Small intestine (tissue), 7 donors: ENCODE results near the gene KCNT1. TPM values are rescaled to one million over a fixed set of nuclear protein-coding genes. Genes with fewer than 3 reads are reported as not detected.
A peak's percentile ranks its signal among the peaks of the same experiment; 100 is the strongest.

Source experiments
- DNase-seq, 2 donors: peaks; one replicate each; pipeline versions ENCODE4 v3.0.0 to v3.0.0-alpha.2; 2013
- FAIRE-seq: peaks from 2 replicates; lab custom pipeline; 2012; peaks lifted over from hg19 to GRCh38; lab: Jason Lieb, UNC
- H3K27ac ChIP-seq, 3 donors: one replicate each; pipeline ENCODE4 v1.5.1; 2013; ENCODE audit warnings: low read length in 2 of 3, mild to moderate bottlenecking in 2 of 3, control low read depth in 1 of 3, inconsistent platforms in 1 of 3, low read depth in 1 of 3, moderate library complexity in 1 of 3
- H3K27me3 ChIP-seq, 3 donors: one replicate each; pipeline ENCODE4 v1.6.1; 2013; ENCODE audit warnings: low read length in 3 of 3, inconsistent platforms in 1 of 3; ENCODE audit not compliant: control insufficient read depth in 3 of 3, insufficient read depth in 3 of 3
- H3K36me3 ChIP-seq, 3 donors: one replicate each; pipeline ENCODE4 v1.6.1; 2013; ENCODE audit warnings: low read length in 3 of 3, inconsistent platforms in 1 of 3, low read depth in 1 of 3, mild to moderate bottlenecking in 1 of 3, moderate library complexity in 1 of 3; ENCODE audit not compliant: control insufficient read depth in 3 of 3, insufficient read depth in 2 of 3
- H3K4me1 ChIP-seq, 3 donors: one replicate each; pipeline ENCODE4 v1.6.1; 2013; ENCODE audit warnings: low read length in 2 of 3, inconsistent platforms in 1 of 3, low read depth in 1 of 3, mild to moderate bottlenecking in 1 of 3, moderate library complexity in 1 of 3; ENCODE audit not compliant: control insufficient read depth in 3 of 3, insufficient read depth in 2 of 3
- H3K4me3 ChIP-seq, 3 donors: one replicate each; pipeline ENCODE4 v1.5.1; 2013; ENCODE audit warnings: low read length in 3 of 3, control low read depth in 1 of 3, inconsistent platforms in 1 of 3, low read depth in 1 of 3, mild to moderate bottlenecking in 1 of 3, moderate library complexity in 1 of 3
- H3K9me3 ChIP-seq, 2 donors: one replicate each; pipeline ENCODE4 v1.6.1; 2013; ENCODE audit warnings: low read depth in 1 of 2, low read length in 1 of 2; ENCODE audit not compliant: control insufficient read depth in 2 of 2, insufficient read depth in 1 of 2
- WGBS, 3 donors: extraction: QIAGEN DNeasy Blood & Tissue Kit; methylation state at CpG; one replicate each; pipeline ENCODE4 v1.1.7; 2013; 5-methylcytosine and 5-hydroxymethylcytosine counted together
- polyA plus RNA-seq, 4 donors: library from polyadenylated mRNA; stranded (reverse) in 3 of 4; unstranded in 1 of 4; fragments of 200-250 nt in 3 of 4; fragments of 120-200 nt in 1 of 4; gene quantifications; one replicate each; pipeline versions ENCODE4 v1.2.1 to v1.2.3, GENCODE V29; 2013
- donor health status: healthy with polysubstance abuse.
- donor health status: control.
- donor health status: control.
- donor health status: Bipolar disorder and iron deficiency.
- donor health status: healthy.

KCNT1 gene
- polyA plus RNA-seq, 4 donors: 0.22 to 0.25 TPM; not detected in 2

GRCh38 chr9:135782946-135783345 lies 81.0 kb downstream of the KCNT1 start:
- Histone ChIP-seq H3K9me3 (no peaks in the 10 kb centered on the region), H3K4me1 (no peaks in the 10 kb centered on the region), H3K4me3 (no peak overlapping the region), H3K27me3 (no peaks in the 10 kb centered on the region), H3K36me3 (no peaks in the 10 kb centered on the region), H3K27ac (no peak overlapping the region)
- DNase-seq (no peak), FAIRE-seq (no peak)
- WGBS, 3 donors: 82 to 89% (median 89%) methylated on average over 24 of the region's 24 CpGs

GRCh38 chr9:135783540-135784245 lies 81.7 kb downstream of the KCNT1 start:
- Histone ChIP-seq H3K4me3 (no peak overlapping the region), H3K9me3 (no peaks in the 10 kb centered on the region), H3K4me1 (peaks cover 0 to 3% (median 0%) of the 10 kb centered on the region in 3 donors), H3K36me3 (no peaks in the 10 kb centered on the region), H3K27ac (no peak overlapping the region), H3K27me3 (no peaks in the 10 kb centered on the region)
- WGBS, 3 donors: 76 to 84% (median 80%) methylated on average over 30 of the region's 30 CpGs
- DNase-seq: no peak
- no peak for FAIRE-seq

GRCh38 chr9:135785013-135785575 lies 83.1 kb downstream of the KCNT1 start:
- DNase-seq (no peak), FAIRE-seq (no peak)
- Histone ChIP-seq H3K27me3 (no peaks in the 10 kb centered on the region), H3K4me1 (peaks cover 0 to 3% (median 0%) of the 10 kb centered on the region in 3 donors), H3K4me3 (no peak overlapping the region), H3K27ac (no peak overlapping the region), H3K9me3 (no peaks in the 10 kb centered on the region), H3K36me3 (no peaks in the 10 kb centered on the region)
- 83 to 87% (median 83%) methylated on average over 17 to 22 of the region's 22 CpGs for WGBS, 3 donors

- Histone ChIP-seq H3K36me3 (no peaks in the 10 kb centered on the region), H3K4me3 (no peak overlapping the region), H3K9me3 (no peaks in the 10 kb centered on the region), H3K27me3 (no peaks in the 10 kb centered on the region), H3K4me1 (peaks cover 0 to 3% (median 0%) of the 10 kb centered on the region in 3 donors), H3K27ac (no peak overlapping the region)
- no peak for FAIRE-seq
- DNase-seq: no peak
- WGBS, 3 donors: 72 to 88% (median 84%) methylated on average over 25 to 44 of the region's 44 CpGs
These were observed 84.2 kb downstream of the KCNT1 start for GRCh38 chr9:135786146-135786690.

GRCh38 chr9:135787317-135787716 lies 85.3 kb downstream of the KCNT1 start:
- H3K4me3 ChIP-seq: no peak overlapping the region
- whole genome bisulfite sequencing, 3 donors: 79 to 86% (median 80%) methylated on average over 16 of the region's 16 CpGs
- H3K4me1 ChIP-seq: peaks cover 0 to 3% (median 0%) of the 10 kb centered on the region in 3 donors
- H3K9me3 ChIP-seq: no peaks in the 10 kb centered on the region
- no peak for DNase-seq
- no peaks in the 10 kb centered on the region for H3K27me3 ChIP-seq
- no peaks in the 10 kb centered on the region for H3K36me3 ChIP-seq
- H3K27ac ChIP-seq: no peak overlapping the region
- no peak for FAIRE-seq

GRCh38 chr9:135787776-135788575 lies 86.0 kb downstream of the KCNT1 start:
- FAIRE-seq (no peak), DNase-seq (no peak)
- no peak overlapping the region for H3K27ac ChIP-seq
- no peaks in the 10 kb centered on the region for H3K9me3 ChIP-seq
- no peaks in the 10 kb centered on the region for H3K36me3 ChIP-seq
- no peak overlapping the region for H3K4me3 ChIP-seq
- no peaks in the 10 kb centered on the region for H3K27me3 ChIP-seq
- H3K4me1 ChIP-seq: peaks cover 0 to 3% (median 0%) of the 10 kb centered on the region in 3 donors
- 87 to 93% (median 89%) methylated on average over 34 to 38 of the region's 38 CpGs for WGBS, 3 donors

GRCh38 chr9:135788576-135789300 lies 86.8 kb downstream of the KCNT1 start:
- FAIRE-seq (no peak), DNase-seq (peak; percentile 58 to 84)
- no peak overlapping the region for H3K4me3 ChIP-seq
- WGBS, 3 donors: 55 to 71% (median 59%) methylated on average over 34 to 36 of the region's 36 CpGs
- no peaks in the 10 kb centered on the region for H3K27me3 ChIP-seq
- H3K27ac ChIP-seq: no peak overlapping the region
- no peaks in the 10 kb centered on the region for H3K36me3 ChIP-seq
- H3K4me1 ChIP-seq: peaks cover 0 to 3% (median 0%) of the 10 kb centered on the region in 3 donors
- H3K9me3 ChIP-seq: no peaks in the 10 kb centered on the region
